Activated CD4-positive, CD25-positive, alpha-beta regulatory T cell (primary cell): Measurements from ENCODE around the gene IGF2BP1.
"Not testable (repeated sequence)": the region's sequence is repeated elsewhere in the genome, so short reads cannot be mapped to it uniquely, and the experiment has no call there.

Experiments used
- DNase-seq, 4 experiments: peaks; one replicate each; lab custom pipeline; 2025; lab: John Stamatoyannopoulos, UW

Gene IGF2BP1

DNA sequence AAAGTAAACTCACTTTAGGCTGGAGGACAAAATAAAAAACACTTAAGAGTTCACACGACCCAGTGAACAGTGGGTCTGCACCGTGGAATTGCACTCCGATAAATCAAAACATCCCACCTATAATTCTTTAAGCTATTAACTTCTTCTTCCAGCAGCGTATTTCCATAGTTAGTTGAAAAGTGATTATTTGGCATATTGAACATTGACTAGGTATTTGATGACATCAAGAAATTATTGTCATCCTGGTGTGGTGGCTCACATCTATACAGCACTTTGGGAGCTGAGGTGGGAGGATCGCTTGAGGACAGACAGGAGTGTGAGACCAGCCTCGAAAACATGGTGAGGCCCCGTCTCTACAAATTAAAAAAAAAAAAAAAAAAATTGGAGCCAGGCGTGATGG is 23.4 kb downstream of the IGF2BP1 start:
- no peak for DNase-seq

DNA sequence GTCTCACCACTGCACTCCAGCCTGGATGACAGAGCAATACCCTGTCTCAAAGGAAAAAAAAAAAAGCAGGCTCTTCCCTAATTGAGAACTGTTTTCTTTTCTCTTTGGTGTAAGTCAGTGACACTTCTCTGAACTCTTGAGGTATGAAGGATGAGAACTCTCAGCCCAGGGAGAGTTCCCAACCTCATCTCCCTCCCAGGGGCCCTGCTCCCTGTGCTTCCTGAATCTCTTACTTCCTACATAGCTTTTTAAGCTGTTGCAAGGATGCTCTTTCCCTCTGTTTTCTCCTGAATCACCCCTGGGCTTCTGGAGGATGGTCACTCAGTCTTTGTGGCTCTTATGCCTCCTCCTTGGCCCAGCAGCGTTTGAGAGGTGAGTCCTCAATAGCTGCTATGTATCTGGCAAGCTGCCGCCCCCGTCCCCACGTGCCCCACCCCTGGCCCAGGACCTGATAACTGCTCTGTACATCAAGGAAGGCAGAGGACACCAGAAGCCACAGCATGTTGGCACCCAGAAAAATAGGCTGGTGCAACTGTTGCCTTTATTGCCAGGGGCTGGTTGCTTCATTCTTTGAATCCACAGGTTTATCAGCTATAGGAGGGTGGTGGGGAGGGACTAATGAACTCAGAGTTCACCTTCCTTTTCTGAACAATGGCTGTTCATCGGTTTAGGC is 24.0 kb downstream of the IGF2BP1 start:
- DNase-seq = no peak

DNA sequence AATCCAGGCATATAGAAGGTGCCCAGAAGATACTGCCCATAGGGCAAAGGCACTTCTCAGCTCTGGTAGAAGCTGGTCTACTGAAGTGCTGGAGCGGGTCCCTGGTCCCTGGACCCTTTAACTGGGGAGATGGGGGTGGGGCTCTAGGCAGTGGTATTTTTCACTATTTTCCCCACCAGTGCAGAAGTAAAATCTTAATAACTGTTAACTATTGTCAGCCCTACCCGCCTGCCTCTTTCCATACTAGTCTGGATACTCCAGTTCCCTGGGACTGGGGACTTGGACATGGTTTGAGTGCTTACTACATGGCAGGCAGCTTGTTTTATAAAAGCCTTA is 24.6 kb downstream of the IGF2BP1 start:
- DNase-seq = no peak

DNA sequence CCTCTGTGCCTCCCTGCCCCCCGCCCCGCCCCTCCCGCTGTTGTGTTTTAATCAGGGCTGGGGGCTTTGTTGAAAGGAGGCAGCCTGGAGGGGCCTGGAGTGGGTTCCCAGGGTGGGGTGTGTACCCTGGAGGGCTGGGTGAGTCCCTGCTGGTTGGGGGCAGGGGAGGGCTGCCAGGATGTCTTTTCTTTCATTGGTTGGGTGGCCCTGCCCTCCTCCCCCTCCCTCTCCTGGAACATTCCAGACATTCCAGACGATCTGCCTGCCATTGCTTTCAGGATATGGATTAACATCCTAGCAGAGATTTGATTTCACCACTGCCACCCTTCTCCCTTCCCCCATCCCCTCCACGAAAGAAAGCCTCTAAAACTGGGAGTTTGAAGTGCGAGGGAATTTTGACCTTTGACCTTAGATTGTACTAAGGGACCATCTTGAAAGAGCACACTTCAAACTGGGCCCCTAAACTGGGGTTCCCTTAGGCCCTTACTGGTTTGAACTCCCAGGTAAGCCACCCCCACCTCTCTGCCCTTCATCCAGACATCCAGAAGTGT is 25.3 kb downstream of the IGF2BP1 start:
- no peak for DNase-seq

DNA sequence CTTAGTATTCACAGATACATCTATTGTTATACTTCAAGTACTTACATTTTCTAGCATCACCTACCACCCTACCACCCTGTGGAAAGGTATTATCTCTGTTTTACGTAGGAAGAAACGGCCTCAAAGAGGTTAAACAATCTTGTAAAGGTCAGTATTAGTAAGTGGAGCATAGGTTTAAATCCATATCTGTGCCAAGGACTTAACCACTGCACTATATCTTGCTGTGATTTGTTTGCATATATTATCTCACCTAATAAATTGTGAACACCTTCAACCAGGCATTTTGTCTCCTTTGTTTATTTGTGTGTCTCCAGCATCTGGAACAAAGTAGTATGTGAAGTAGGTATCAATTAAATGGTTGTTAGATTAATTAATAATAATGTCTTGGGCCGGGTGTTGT is 27.3 kb downstream of the IGF2BP1 start:
- no peak for DNase-seq

DNA sequence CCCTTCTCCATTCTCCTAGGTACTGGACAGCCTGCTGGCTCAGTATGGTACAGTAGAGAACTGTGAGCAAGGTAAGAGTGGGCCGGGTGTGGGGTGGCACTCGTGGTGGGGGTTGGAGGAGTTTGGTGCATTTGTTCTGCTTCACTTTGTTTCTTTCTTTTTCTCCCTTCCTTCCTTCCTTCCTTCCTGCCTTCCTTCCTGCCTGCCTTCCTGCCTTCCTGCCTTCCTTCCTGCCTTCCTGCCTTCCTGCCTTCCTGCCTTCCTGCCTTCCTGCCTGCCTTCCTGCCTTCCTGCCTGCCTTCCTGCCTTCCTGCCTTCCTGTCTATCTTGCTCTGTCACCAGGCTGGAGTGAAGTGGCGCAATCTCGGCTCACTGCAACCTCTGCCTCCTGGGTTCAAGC is 29.3 kb downstream of the IGF2BP1 start:
- DNase-seq = not testable (repeated sequence)

DNA sequence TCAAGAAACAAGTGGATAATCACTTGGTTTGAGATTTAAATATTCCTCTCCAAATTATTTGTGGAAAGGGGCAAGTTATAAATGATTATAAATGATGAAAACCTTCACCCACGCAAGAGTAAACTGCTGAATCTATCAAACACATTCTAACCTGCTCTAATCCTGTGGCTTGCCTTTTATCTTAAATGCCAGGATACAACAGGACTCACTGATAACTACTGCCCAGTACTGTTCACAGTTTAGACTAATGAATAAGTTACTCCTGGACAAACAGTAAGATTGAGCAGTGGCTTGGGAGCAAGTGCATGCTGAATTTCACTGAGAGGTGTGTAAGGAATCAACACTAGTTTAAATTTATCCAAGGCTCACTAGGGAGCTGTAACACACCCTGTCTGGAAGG is 31.1 kb downstream of the IGF2BP1 start:
- no peak for DNase-seq

DNA sequence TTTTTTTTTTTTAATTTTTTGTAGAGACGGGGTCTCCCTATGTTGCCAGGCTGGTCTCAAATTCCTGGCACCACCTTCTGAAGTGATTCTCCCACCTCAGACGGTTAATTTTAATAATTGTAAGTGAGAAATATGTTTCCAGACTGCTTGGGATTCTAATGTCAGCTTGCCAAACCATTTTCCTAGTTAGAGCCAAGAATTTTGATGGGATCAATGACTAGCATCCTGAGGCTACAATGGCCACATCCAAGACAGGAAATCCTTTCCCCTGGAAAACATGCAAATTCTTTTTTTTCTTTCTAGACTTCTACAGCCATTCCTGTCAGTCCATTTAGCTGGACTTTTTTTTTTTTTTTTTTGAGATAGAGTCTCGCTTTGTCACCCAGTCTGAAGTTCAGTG is 32.6 kb downstream of the IGF2BP1 start:
- no peak for DNase-seq

DNA sequence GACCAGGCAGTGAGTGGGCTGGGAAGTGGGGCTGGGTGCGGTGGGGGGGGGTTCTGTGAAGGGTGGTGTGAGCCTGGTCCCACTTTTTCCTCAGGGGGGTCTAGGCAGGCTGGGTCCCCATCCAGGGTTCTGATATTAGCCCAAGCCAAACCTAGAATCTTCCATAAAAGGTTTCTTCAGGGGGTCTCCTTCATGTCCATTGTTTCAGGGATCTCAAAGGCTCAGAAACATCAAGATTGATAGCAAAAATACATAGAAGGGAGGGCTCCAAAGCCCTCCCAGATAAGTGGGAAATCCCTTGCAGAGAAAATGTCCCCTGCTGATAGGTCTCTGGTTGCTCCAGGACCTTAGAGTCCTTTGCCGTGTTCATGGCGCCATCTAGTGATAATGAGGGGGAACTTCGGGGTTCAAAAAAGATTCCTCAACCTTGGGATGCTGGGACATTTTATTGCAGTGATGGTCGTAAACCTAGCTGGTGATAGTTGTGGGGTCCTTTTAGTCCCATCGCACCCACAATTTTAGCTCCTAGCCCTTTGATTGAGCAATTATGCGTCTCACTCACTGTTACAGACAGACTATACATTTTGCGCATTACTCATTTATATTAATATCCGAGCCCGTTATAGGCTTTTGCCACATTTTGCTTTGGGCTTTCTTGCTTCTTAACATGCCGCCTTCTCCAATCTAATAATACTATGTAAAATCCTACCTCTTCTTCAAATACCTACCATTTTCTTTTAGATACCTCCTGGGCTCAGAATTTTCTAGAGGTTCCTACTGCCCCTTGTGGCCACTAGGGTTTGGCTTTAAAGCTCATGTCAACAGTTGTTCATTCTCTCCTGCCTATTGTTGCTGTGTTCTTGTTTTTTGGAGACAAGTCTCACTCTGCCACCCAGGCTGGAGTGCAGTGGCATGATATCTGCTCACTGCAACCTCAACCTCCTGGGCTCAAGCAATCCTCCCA is 35.1 kb downstream of the IGF2BP1 start:
- peak in 1 of 4 experiments; percentile 4 for DNase-seq

DNA sequence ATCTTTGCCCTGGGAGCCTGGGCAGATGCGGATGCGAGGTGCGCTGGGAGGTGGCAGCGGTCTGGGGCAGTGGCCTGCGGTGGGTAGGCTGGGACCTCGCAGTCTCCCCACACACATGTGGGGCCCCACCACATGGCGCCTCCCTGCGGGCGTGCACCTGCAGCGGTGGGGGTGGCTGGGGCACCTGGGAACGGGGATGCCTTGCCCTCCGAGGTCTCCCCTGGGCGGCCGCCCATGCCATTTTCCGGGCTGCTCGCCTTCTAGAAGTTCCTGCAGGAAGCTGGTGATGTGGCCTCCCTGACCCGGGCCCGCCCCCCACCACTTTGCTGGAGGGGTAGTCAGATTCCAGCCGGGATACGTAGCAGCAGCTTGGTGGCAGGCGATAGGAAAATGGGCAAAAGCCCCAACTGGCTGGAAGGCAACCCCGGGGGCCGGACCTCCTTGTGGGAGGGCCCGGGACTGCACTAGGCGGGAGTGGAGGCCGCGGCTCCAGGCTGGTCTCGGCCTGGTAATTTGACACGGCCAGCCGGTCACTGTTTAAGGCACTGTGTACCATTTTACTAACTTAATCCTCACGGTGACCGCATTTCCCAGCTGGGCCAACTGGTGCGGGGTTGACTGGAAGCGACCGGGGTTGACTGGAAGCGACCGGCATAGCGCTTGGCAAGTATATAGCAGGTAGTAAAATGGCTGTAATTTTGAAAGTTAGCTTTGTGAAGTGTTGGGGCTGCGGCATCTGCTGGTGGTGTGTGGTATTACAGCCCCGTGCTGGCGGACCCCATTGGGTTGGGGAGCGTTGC is 38.5 kb downstream of the IGF2BP1 start:
- DNase-seq = peak in 2 of 4 experiments; percentile 7 to 18

DNA sequence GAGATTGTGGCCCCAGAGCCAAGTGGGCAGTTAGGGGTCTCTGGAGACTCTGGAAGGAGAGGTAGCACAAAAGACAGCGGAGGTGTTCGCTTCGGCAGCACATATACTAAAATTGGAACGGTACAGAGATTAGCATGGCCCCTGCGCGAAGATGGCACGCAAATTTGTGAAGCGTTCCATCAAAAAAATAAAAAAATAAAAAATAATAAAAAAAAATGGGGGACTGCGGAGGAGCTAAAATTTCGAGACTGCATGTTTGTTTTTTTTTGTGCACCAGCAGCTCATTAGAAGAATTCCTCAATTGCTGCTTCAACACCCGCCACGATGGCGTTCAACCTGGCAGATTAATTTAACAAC is 39.1 kb downstream of the IGF2BP1 start:
- no peak for DNase-seq

DNA sequence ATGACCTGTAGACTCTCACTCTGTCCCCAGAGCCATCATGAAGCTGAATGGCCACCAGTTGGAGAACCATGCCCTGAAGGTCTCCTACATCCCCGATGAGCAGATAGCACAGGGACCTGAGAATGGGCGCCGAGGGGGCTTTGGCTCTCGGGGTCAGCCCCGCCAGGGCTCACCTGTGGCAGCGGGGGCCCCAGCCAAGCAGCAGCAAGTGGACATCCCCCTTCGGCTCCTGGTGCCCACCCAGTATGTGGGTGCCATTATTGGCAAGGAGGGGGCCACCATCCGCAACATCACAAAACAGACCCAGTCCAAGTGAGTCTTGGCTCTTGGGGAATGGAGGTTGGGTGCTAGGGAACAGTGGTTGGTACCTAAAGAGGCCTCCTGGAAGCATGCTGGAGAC is 41.0 kb downstream of the IGF2BP1 start:
- no peak for DNase-seq

DNA sequence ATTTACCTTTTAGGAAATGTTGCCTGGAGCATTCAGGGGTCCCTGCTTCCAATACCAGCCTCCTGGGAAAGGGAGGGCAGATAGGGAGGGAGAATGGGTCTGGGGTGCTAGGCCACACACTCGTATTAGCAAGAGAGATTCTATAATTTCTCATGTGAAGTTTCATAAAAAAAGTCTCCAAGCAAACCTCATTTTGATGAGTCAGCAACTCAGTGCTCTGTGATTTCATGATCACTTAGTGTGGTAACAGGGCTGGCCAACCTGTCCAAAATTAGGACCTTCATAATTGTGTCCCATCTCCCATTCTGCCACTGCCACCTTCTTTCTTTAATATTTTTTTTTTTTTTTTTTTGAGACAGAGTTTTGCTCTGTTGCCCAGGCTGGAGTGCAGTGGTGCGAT is 41.4 kb downstream of the IGF2BP1 start:
- DNase-seq = no peak

DNA sequence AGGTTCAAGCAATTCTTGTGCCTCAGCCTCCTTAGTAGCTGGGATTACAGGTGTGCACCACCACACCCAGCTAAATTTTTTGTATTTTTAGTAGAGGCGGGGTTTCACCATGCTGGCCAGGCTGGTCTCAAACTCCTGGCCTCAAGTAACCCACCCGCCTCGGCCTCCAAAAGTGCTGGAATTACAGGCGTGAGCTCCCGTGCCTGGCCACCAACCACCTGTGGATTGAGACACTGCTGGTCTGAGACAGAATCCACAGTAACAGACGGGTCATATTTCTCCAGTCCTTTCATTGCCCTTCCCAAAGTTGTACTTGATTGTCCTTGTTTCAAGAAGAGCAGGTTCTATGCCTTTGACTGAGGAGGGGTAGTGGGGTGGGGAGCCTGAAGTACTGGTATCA is 42.3 kb downstream of the IGF2BP1 start:
- not testable (repeated sequence) for DNase-seq

DNA sequence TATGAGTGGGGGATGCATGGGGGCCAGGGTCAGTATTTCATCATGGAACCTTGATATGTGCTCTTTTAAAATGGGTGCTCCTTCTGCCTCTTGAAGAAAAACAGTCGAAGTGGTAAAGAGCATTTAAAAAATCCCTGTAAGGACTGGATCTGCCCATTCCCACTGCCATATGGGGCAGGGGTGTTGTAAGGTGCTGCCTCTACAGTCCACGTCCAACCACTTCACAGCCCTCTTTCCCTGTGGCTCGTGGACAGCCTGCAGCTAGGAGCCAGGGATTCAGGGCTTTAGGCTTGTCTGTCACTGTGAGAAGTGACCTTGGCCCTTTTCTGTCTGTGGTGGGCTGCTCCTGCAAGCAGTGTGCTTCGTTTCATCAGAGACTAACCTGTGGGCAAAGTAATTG is 44.3 kb downstream of the IGF2BP1 start:
- no peak for DNase-seq

DNA sequence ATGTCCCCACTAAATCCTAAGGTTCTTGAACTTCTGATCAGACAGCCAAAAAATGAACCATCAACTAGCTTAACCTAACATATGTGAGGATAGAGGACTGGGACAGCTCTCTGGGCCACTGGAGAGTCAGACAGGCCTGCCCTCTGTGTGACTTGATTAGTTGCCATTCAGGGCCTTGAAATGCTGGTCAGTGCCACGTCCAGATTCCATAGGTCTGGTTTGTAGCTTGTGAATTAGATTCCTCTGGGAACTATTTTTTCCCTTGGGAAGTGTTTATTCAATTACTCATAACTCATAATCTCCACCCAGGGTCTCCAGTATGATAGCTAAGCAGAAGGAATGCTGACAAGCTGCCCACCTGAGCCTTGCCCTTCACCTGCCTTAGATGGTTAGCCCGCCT is 48.2 kb downstream of the IGF2BP1 start:
- DNase-seq = no peak

DNA sequence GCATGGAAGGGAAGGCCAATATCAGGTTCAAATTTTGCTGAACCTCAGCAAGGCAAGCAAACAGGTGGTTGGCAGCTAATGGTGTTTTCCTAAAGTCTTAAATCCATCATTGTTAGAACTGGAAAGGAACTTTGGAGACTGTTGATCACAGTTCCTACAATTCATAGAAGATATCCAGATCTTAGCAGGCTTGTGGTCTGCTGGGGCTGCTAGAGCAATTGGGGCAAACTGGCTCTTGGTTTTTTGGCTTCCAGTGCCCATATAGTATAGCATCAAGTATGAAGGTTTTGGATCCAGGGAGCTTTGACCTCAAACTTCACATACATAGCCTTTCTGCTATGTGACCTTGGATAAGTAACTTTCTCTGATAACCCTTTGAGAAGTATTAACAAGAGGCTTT is 49.7 kb downstream of the IGF2BP1 start:
- DNase-seq = no peak

DNA sequence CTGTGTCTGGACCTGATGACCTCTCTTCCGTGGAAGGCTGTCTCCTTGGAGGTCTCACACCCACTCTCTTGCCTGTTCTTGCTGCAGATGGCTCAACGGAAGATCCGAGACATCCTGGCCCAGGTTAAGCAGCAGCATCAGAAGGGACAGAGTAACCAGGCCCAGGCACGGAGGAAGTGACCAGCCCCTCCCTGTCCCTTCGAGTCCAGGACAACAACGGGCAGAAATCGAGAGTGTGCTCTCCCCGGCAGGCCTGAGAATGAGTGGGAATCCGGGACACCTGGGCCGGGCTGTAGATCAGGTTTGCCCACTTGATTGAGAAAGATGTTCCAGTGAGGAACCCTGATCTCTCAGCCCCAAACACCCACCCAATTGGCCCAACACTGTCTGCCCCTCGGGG is 52.1 kb downstream of the IGF2BP1 start:
- no peak for DNase-seq

DNA sequence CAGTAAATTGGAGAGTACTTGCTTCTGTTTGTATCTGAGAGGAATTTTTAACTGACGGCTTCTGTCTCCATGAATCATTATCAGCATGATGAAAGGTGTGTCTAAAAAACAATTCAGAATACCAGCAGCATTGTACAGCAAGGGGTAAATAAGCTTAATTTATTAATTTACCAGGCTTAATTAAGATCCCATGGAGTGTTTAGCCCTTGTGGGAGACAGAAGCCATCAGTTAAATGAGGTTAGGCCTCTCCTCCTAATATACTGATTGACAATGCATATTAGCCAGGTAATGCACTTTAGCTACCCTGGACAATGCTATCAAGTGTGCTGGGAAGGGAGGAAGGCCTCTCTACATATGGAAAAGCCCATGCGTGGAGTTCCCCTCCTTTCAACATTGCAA is 53.4 kb downstream of the IGF2BP1 start:
- DNase-seq = no peak

DNA sequence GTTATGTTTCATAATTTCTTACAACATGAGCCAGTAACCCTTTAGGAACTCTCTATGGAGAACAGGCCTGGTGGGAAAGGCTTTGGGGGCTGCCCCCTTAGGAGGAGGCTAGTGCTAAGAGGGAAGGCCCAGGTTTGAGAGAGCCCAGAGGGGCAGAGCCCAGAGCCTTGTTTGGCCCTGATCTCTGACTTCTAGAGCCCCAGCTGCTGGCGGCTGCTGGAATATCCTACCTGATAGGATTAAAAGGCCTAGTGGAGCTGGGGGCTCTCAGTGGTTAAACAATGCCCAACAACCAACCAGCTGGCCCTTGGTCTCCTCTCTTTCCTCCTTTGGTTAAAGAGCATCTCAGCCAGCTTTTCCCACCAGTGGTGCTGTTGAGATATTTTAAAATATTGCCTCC is 54.1 kb downstream of the IGF2BP1 start:
- no peak for DNase-seq

DNA sequence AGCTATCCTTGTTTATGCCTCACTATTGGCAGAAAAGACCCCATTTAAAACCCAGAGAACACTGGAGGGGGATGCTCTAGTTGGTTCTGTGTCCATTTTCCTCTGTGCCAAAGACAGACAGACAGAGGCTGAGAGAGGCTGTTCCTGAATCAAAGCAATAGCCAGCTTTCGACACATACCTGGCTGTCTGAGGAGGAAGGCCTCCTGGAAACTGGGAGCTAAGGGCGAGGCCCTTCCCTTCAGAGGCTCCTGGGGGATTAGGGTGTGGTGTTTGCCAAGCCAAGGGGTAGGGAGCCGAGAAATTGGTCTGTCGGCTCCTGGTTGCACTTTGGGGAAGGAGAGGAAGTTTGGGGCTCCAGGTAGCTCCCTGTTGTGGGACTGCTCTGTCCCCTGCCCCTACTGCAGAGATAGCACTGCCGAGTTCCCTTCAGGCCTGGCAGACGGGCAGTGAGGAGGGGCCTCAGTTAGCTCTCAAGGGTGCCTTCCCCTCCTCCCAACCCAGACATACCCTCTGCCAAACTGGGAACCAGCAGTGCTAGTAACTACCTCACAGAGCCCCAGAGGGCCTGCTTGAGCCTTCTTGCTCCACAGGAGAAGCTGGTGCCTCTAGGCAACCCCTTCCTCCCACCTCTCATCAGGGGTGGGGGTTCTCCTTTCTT is 56.1 kb downstream of the IGF2BP1 start:
- no peak for DNase-seq
